ENCODE results near the gene LGALS8.

GRCh38 chr1:236602171-236602570 is 78.4 kb downstream of the LGALS8 start:
- TF ChIP-seq CTCF (IDR thresholded peaks at IDR 0.05) (no peak), EZH2 (IDR thresholded peaks at IDR 0.05; ENCODE audit: borderline replicate concordance, insufficient read depth, low read depth, low read length, poor library complexity, severe bottlenecking) (no peak)
